ENCODE results near the gene SYT8.
"Not testable (repeated sequence)": the region's sequence is repeated elsewhere in the genome, so short reads cannot be mapped to it uniquely, and the experiment has no call there.

SYT8 gene

GRCh38 chr11:1875851-1876301 is 41.1 kb downstream of the SYT8 start:
- not testable (repeated sequence) for DNase-seq

DNA sequence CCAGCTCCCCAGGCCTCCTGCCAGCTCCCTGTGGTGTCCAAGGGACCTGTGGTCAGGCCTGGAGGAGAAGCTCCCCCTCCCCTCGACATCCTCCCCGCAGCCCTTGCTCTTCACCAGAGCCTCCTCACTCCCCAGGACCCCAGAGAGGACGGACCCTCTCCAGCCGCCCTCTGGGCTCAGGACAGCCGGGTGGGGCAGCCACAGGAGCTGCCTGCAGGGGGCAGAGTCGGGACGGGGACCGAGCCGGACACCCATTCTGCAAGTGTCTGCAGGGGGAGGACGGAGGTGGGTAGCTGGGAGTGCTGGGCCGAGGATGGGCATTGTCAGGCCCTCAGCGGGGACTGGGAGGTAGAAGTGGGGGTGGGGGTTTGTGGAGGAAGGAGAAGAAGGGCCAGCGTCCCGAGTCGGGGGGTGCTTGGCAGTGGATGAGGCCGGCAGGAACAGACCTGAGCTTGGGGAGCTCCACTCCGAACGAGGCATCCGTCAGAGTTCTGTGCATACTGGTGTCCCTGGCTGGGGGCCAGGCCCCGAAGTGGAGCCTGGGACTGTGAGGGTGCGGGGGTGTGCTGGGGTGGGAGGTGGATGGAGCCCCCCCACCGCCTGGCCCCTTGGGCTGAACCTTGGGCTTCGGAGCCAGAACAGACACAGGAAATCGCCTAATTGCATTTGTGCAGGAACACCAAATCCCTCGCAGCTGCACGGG is 41.7 kb downstream of the SYT8 start:
- DNase-seq, result no peak

DNA sequence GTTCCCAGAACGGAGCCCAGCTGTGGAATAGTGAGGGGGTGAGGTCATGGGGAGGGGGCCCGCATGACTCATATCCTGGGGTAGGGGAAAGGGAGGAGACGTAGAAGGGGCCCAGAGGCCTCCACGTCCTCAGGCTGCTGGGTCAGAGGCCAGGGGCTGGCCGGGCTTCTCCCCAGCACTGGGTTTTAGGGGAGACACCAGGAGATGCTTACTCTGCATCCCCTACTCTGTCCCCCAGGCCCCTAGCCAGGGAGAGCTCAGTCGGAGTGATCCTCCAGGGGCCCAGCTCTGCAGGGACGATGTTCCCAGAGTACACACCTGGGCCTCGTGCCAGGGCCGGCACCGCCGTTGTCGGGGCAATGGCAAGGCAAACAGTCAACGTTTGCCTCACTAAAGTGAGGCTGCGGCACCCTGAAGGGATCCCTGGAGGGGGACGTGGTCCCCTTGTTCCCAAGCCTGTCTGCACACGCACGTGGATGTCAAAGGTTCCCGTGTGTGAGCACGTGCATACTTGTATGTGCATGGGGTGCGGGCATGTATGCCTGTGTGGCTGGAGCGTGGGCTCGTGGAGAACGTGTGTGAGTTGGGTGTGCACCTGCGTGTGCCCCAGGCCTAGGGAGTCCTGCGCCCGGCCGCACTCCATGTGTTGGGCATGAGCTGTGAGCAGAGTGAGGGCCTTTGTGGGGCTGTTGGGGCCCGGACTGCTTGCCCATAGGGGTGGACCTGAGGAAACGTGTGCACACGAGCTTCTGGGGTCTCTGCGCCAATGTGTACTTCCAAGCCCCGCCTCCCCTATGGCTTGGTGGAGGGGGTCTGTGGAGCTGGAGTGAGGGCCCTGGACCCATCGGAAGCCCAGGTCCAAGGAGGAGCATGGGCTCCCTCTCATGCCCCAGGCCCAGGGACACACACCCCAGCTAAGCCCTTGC is 42.7 kb downstream of the SYT8 start:
- no peak for DNase-seq

DNA sequence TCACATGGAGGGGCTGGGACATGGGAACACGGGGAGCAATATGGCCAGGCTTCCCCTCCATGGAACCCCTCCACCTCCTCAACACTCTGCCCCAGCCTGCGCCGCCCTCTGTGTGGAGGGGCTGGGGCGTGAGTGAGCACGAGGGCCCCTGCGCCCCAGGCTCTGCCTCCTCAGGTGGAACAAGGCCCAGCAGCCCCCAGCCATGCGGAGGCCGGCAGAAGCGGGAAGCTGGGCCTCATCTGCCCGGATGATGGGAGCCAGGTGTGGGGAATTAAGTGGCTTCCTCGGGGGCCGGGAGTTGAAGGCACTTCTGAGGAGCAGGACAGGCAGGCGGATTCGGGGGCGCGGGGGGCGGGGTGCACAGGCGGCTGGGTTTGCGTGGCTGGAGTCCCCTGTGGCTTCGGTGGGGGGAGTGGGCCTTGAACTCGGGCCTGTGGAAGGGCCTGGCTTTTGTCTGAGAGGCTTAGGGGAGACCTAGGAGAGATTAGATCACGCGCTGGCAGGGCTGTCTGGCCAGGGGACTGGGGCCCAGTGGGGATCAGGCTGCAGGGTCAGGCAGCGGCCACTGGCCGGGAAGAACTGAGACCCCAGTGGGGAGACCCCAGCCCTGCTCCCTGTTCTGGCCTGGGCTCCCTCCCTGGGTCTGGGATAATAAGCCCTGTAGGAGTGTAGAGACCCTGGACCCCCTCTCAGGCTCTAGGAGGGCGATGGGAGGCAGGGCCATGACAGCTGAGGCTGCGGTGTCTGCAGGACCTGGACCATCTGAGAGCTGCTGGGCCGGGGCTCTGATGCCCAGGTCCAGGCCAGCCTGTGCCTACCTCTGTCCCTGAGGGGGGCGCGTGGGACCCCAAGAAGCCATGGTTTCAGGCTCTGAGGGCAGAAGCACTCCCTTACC is 43.6 kb downstream of the SYT8 start:
- no peak for DNase-seq

- no peak for DNase-seq
Measured at GRCh38 chr11:1879342-1879940, 44.7 kb downstream of the SYT8 start.

- DNase-seq, result no peak
Measured at GRCh38 chr11:1879941-1880720, 45.3 kb downstream of the SYT8 start.

GRCh38 chr11:1880746-1881441 is 46.1 kb downstream of the SYT8 start:
- no peak for DNase-seq

- no peak for DNase-seq
Measured at GRCh38 chr11:1881442-1882264, 46.9 kb downstream of the SYT8 start.

DNA sequence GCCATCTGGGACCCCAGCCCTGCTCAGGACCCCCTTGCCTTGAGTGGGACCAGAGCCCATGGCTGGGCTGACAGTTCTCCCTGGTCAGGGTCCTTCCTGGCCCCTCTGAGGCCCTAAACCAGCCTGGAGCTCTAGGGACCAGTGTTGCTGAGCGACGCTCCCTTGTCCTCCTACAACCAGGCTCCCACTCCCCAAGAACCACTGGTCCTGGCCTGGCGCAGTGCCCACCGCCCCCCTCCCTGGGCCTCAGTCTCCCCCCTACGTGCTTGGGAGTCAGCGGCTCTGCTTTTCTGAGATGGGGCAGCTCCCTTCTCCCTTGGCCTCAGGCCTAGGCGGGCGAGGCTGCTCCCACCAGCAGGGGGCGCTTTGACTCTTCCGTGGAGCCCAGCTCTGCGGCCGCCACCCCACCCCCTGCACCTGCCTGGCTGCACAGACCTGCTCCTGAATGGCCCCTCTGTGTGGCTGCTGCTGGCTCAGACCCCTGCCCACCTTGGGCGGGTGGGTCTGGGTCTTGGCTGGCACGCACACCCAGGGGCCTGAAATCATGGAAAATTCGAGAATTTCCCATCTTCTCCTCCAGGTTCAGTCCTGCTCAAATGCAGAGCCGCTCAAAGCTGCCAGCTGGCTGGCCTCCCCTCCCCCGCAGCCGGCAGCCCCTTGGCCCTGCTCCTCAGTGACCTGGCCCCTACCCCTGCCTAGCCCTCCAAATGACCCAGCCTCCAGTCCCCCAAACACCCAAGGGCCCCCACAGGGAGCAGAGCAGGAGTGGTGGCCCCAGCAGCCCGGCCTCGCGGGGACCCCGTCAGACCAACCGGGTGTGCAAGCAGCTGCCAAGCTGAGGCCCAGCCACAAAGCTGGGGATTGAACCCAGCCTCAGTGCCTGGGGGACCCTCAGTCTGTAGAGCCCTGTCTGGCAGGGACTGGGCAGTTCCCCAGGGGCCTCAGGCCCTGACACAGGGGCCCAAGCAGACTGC is 47.8 kb downstream of the SYT8 start:
- DNase-seq, result no peak

DNA sequence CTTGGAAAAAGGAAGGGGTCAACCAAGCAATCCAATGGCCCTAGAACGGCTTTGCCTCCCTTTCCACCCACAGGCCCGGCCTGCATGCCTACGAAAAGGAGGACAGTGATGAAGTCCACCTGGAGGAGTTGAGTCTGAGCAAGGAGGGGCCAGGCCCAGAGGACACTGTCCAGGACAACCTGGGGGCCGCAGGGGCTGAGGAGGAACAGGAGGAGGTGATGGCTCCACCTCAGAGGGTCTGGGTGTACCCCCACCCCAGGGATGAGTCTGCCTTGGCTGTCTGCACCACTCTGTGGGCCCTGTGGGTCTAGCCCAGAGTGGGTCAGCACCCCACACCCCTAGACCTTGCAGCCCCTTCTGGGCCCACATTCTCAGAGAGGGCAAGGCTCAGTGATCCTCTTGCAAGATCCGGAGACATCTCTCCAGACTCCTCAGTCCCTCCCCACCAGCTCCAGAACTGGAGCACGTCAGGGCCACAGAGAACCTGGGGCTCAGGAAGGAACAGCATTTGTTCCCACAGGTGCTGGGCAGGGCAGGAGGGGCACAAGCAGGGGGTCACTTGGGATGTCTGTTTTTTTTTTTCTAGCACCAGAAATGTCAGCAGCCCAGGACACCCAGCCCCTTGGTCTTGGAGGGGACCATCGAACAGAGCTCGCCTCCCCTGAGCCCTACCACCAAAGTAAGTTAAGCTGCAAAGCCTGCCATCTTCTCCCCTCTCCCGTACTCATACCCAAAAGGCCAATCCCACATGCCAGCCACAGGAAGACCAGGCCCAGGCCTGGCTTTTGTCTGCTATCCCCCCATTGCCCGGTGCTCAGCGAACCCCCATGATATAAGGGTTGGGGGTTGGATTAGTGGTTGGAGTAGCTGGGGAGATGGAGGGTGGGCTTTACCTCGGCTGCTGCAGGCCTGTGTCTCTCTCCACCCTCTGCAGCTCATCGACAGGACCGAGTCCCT is 48.8 kb downstream of the SYT8 start:
- no peak for DNase-seq

DNA sequence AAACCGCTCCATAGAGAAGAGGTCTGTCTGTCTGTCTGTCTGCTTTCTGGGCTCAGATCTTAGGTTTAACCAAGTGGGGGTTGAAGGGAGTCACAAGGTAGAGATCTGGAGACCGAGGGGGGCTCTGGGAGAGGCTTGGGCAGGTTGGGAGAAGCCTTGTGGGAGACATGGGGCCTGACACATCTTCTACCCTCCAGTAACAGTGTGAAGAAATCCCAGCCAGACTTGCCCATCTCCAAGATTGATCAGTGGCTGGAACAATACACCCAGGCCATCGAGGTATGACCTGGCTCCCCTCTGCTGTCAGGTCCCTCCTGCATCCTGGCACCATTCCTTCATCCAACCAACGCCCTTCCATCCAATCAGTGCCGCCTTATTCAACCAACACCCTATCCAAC is 49.5 kb downstream of the SYT8 start:
- DNase-seq, result no peak

GRCh38 chr11:1886551-1886950 is 51.8 kb downstream of the SYT8 start:
- DNase-seq, result not testable (repeated sequence)

Data from GF-D8 (cell line).